Measurements from ENCODE around the gene ARRB1.
"Not testable (repeated sequence)": the region's sequence is repeated elsewhere in the genome, so short reads cannot be mapped to it uniquely, and the experiment has no call there.

The ARRB1 gene

DNA sequence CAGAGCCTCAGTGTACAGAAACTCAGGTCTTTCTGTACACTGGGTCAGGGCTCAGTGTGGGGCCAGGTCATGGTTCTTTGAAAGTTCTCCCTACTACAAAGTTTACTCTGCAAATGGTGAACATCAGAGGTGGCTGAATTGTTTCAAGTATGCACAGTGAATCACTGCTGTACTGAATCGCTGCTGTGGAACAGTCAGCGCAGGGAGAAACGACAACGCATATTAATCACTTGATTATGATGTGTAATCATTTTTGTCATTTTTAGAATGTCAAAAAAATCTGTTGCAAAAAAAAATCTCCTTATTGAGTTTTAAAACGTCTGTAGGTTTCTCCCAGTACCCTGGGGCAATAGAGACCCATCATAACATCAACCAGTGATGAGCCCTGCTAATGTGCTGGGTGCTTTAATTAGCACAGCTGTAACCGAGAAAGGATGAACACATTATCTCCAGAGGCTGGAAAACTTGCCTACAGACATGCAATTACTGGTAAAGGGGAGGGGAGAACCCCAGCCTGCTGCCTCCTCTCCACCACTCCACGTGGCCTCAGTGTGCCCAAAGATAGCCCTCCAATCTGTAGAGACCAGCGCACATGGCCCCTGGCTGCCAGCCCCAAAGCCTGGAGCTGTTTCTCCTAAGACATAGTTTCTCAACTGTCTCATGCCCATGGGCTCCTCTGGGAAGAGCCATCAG is 12.8 kb downstream of the ARRB1 start:
- no peak for TF ChIP-seq CTCF (IDR thresholded peaks at IDR 0.05; ENCODE audit: extremely low read depth, insufficient read depth, missing control alignments)
- in situ Hi-C loops (cut with MboI; ENCODE audit: low pct_unique_long_range_greater_than_20kb, low sequenced_read_pairs, unreplicated experiment): loop anchor here (25.0 kb wide), 1 partner anchor 101 kb away; the partner anchor contains the start of gene TPBGL
- no peak for DNase-seq (ENCODE audit: low spot score)

DNA sequence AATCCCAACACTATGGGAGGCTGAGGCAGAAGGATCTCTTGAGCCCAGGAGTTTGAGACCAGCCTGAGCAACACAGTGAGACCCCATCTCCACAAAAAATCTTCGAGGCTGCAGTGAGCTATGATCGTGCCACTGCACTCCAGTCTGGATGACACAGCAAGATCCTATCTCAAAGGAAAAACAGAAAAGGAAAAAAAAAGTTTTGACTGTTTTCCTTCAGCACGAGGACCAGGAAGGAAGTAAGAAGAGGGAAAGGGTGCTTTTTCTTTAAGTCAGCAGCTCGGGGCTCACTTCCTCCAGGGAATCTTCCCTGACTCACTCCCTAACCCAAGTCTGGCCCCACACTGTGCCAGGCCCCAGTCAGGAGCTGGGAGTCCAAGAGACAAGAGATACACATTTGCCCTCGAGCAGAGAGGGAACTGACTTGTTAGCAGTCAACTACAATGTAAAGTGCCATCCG is 14.2 kb downstream of the ARRB1 start:
- DNase-seq (ENCODE audit: low spot score): no peak
- in situ Hi-C loops (cut with MboI; ENCODE audit: low pct_unique_long_range_greater_than_20kb, low sequenced_read_pairs, unreplicated experiment): loop anchor here (25.0 kb wide), 1 partner anchor 100 kb away; the partner anchor contains the start of gene TPBGL
- TF ChIP-seq CTCF (IDR thresholded peaks at IDR 0.05; ENCODE audit: extremely low read depth, insufficient read depth, missing control alignments): no peak

- in situ Hi-C loops (cut with MboI; ENCODE audit: low pct_unique_long_range_greater_than_20kb, low sequenced_read_pairs, unreplicated experiment): loop anchor here (25.0 kb wide), 1 partner anchor 98 kb away; the partner anchor contains the start of gene TPBGL
- TF ChIP-seq CTCF (IDR thresholded peaks at IDR 0.05; ENCODE audit: extremely low read depth, insufficient read depth, missing control alignments): no peak
- no peak for DNase-seq (ENCODE audit: low spot score)
Observed at GRCh38 chr11:75334976-75335375, 16.5 kb downstream of the ARRB1 start.

DNA sequence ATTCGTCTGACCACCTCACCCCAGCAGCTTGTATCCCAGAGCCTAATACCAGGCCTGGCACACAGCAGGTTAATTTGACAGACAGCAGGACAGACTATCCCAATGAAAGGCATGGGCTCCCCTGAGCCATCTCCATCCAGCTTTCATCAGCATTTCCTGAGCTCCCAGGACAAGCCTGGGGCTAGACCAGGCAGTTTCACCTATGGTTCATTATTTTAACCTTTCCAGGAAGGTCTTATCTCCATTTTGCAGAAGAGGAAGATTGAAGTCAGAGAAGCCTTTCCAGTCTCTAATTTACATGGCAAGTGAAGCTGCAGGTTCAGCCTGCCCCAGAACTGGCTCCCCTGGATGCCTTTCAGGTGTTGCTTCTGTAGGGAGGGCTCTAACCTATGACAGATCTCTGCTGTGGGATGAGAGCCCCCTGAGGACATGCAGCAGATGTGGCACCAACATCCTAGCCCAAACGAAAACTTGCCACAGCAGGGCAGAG is 17.0 kb downstream of the ARRB1 start:
- TF ChIP-seq CTCF (IDR thresholded peaks at IDR 0.05; ENCODE audit: extremely low read depth, insufficient read depth, missing control alignments): no peak
- no peak for DNase-seq (ENCODE audit: low spot score)
- in situ Hi-C loops (cut with MboI; ENCODE audit: low pct_unique_long_range_greater_than_20kb, low sequenced_read_pairs, unreplicated experiment): loop anchor here (25.0 kb wide), 1 partner anchor 97 kb away; the partner anchor contains the start of gene TPBGL

DNA sequence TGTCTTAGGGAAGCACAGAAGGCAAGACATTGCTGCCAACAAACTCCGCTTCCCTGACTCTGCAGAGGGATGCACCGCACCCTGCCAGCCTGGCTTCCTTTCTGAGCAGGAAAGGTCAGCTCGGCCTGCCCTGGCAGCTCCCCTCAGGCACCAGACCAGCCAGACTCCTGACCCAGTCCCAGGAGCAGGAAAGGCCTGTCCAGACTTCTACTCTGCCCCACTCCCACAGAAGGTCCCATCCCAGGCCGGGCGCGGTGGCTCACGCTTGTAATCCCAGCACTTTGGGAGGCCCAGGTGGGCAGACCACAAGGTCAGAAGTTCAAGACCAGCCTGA is 17.7 kb downstream of the ARRB1 start:
- no peak for DNase-seq (ENCODE audit: low spot score)
- no peak for TF ChIP-seq CTCF (IDR thresholded peaks at IDR 0.05; ENCODE audit: extremely low read depth, insufficient read depth, missing control alignments)
- in situ Hi-C loops (cut with MboI; ENCODE audit: low pct_unique_long_range_greater_than_20kb, low sequenced_read_pairs, unreplicated experiment): loop anchor here (25.0 kb wide), 1 partner anchor 96 kb away; the partner anchor contains the start of gene TPBGL

DNA sequence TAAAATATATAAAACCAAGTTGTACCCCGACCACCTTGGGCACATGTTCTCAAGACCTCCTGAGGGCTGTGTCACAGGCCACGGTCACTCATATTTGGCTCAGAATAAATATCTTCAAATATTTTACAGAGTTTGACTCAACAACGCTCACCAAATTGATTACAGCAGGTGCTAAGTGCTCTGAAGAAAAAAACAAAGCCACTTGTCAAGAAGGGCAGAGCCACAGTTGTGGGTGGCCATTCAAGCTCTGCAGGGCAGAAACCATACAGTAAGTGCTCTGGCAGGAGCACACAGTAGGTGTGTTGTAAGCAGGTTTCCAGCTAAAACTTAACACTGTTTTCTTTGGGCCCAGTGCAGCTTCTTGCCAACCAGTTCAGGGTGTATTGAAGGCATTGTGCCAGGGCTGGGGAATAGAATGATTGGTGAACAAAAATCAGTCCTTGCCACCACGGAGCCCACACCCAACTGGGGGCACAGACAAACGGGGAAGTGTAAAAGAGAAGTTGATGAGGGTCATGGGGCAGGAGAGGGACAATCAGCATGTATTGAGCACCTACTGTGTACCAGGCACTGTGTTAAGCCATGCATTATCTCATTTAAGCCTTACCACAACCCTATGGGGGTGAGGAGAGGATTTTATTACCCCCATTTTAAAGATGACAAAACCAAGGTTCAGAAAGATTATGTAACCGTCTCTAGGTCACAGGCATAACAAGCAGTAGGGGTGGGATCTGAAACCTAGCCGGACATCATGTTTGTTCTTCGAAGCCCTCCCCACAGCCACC is 18.2 kb downstream of the ARRB1 start:
- DNase-seq (ENCODE audit: low spot score): no peak
- no peak for TF ChIP-seq CTCF (IDR thresholded peaks at IDR 0.05; ENCODE audit: extremely low read depth, insufficient read depth, missing control alignments)
- in situ Hi-C loops (cut with MboI; ENCODE audit: low pct_unique_long_range_greater_than_20kb, low sequenced_read_pairs, unreplicated experiment): loop anchor here (25.0 kb wide), 1 partner anchor 96 kb away; the partner anchor contains the start of gene TPBGL

DNA sequence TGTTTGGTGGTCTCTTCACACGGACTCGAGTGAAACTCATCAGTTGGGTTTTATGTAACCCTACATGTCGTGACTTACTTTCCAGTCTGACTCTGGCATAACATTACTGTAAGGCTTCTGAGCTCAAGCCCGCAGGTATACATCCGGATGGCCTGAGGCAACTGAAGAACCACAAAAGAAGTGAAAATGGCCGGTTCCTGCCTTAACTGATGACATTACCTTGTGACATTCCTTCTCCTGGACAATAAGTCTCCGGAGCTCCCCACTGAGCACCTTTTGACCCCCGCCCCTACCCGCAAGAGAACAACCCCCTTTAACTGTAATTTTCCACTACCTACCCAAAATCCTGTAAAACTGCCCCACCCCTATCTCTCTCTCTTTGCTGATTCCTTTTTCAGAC is 19.7 kb downstream of the ARRB1 start:
- DNase-seq (ENCODE audit: low spot score): not testable (repeated sequence)
- in situ Hi-C loops (cut with MboI; ENCODE audit: low pct_unique_long_range_greater_than_20kb, low sequenced_read_pairs, unreplicated experiment): loop anchor here (25.0 kb wide), 1 partner anchor 94 kb away; the partner anchor contains the start of gene TPBGL

- in situ Hi-C loops (cut with MboI; ENCODE audit: low pct_unique_long_range_greater_than_20kb, low sequenced_read_pairs, unreplicated experiment): loop anchor here (25.0 kb wide), 1 partner anchor 94 kb away; the partner anchor contains the start of gene TPBGL
- DNase-seq (ENCODE audit: low spot score): not testable (repeated sequence)
Observed at GRCh38 chr11:75331304-75331703, 20.2 kb downstream of the ARRB1 start.

DNA sequence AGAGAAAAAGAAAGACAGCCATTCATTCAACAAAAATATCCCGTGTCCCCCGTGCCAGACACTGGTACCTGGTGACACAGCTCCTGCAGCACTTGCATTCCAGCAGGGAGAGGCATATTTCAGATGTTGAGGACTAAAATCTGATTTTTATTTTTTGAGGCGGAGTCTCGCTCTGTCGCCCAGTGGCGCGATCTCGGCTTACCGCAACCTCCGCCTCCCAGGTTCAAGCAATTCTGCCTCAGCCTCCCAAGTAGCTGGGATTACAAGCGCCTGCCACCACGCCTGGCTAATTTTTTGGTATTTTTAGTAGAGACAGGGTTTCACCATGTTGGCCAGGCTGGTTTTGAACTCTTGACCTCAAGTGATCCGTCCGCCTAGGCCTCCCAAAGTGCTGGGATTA is 20.6 kb downstream of the ARRB1 start:
- not testable (repeated sequence) for DNase-seq (ENCODE audit: low spot score)
- in situ Hi-C loops (cut with MboI; ENCODE audit: low pct_unique_long_range_greater_than_20kb, low sequenced_read_pairs, unreplicated experiment): loop anchor here (25.0 kb wide), 1 partner anchor 94 kb away; the partner anchor contains the start of gene TPBGL

Data from GM13977 (cell line).